GM12878 (cell line): ENCODE results near the gene TRDN. TPM values are rescaled to one million over a fixed set of nuclear protein-coding genes. Genes with fewer than 3 reads are reported as not detected.

Source experiments
- ATAC-seq: fragments of 200-7000 bp; cut with Tn5 transposase; 3 replicates; pipeline ENCODE4 v1.9.1; 2020; ENCODE audit warnings: mild to moderate bottlenecking, moderate library complexity
- BruUV-seq: library from RNA; stranded (reverse); fragments of 400-500 nt; replicated peaks from 2 replicates; lab custom pipeline; 2021; lab: Mats Ljungman, UMichigan
- CTCF ChIA-PET: fragments of 300-600 bp; sonication (Branson Sonifier 250); formaldehyde crosslinking; extraction: SDS; loops from one replicate; lab custom pipeline; 2021; ENCODE audit warnings: inconsistent platforms; lab: Yijun Ruan, JAX
- POLR2A ChIA-PET: fragments of 350-600 bp; formaldehyde crosslinking; extraction: SDS; loops from one replicate; lab custom pipeline; 2021; ENCODE audit warnings: inconsistent platforms; lab: Charles Lee
- RAD21 ChIA-PET: fragments of 300-600 bp; sonication (Branson Sonifier 250); formaldehyde crosslinking; loops from one replicate; lab custom pipeline; 2023; ENCODE audit warnings: antibody characterized with exemption; ENCODE audit not compliant: unreplicated experiment; lab: Charles Lee
- SMC1A ChIA-PET: fragments of 300-600 bp; sonication (Branson Sonifier 250); formaldehyde crosslinking; loops from one replicate; lab custom pipeline; 2023; ENCODE audit not compliant: unreplicated experiment, uncharacterized antibody; lab: Charles Lee
- DNase-seq: peaks from one replicate; pipeline ENCODE4 v3.0.0-alpha.2; 2011; ENCODE audit warnings: low read depth, low spot score
- FAIRE-seq: peaks from 3 replicates; lab custom pipeline; 2011; peaks lifted over from hg19 to GRCh38; lab: Jason Lieb, UNC
- H2AFZ ChIP-seq: 2 replicates; pipeline ENCODE4 v1.6.0; 2011; ENCODE audit warnings: low read depth, low read length, control low read depth; ENCODE audit not compliant: control insufficient read depth
- H3K27ac ChIP-seq: 2 replicates; pipeline ENCODE4 v1.5.1; 2011; ENCODE audit warnings: control low read depth; ENCODE audit not compliant: control insufficient read depth, insufficient read depth
- H3K27me3 ChIP-seq, 2 experiments: replicated peaks in 1 of 2; 2 replicates each; pipeline versions ENCODE4 v1.6.0 to v1.6.1; 2011; ENCODE audit warnings: low read length in 1 of 2; ENCODE audit not compliant: control insufficient read depth in 2 of 2, insufficient read depth in 2 of 2
- H3K36me3 ChIP-seq, 2 experiments: 2 replicates each; pipeline ENCODE4 v1.5.1; 2011; ENCODE audit warnings: low read length in 1 of 2; ENCODE audit not compliant: control insufficient read depth in 2 of 2, insufficient read depth in 2 of 2
- H3K4me1 ChIP-seq: 2 replicates; pipeline ENCODE4 v1.6.1; 2011; ENCODE audit warnings: mild to moderate bottlenecking, low read length, moderate library complexity, mixed read lengths; ENCODE audit not compliant: control insufficient read depth, insufficient read depth
- H3K4me2 ChIP-seq: 2 replicates; pipeline ENCODE4 v1.6.0; 2011; ENCODE audit warnings: control low read depth; ENCODE audit not compliant: control insufficient read depth, insufficient read depth
- H3K4me3 ChIP-seq: fragments of 200-600 bp; sonication (generic); 2 replicates; pipeline ENCODE4 v1.5.1; 2016
- H3K79me2 ChIP-seq: 2 replicates; pipeline ENCODE4 v1.6.0; 2011; ENCODE audit warnings: low read length; ENCODE audit not compliant: control insufficient read depth, insufficient read depth
- H3K9ac ChIP-seq: 2 replicates; pipeline ENCODE4 v1.8.0; 2011; ENCODE audit warnings: low read length, control low read depth, mixed read lengths; ENCODE audit not compliant: control insufficient read depth, insufficient read depth
- H3K9me3 ChIP-seq: replicated peaks from 3 replicates; pipeline ENCODE4 v1.5.1; 2011; ENCODE audit warnings: mild to moderate bottlenecking, low read length; ENCODE audit not compliant: control insufficient read depth, insufficient read depth
- H4K20me1 ChIP-seq: 2 replicates; pipeline ENCODE4 v1.6.0; 2011; ENCODE audit not compliant: control insufficient read depth, insufficient read depth
- ETV6 ChIP-seq, 2 experiments: fragments of 450-650 bp in 1 of 2; IDR thresholded peaks in 1 of 2; conservative IDR thresholded peaks in 1 of 2; 2 replicates each; pipeline ENCODE4 v1.6.1; 2014; ENCODE audit warnings: antibody characterized with exemption in 1 of 2, borderline replicate concordance in 1 of 2, low read depth in 1 of 2, mild to moderate bottlenecking in 1 of 2, moderate library complexity in 1 of 2
- FOS ChIP-seq: IDR thresholded peaks from 3 replicates; pipeline ENCODE4 v1.6.1; 2011; ENCODE audit warnings: borderline replicate concordance; ENCODE audit not compliant: insufficient read length; ENCODE audit errors: extremely low read depth
- FOXK2 ChIP-seq: fragments of 450-650 bp; IDR thresholded peaks from 2 replicates; pipeline ENCODE4 v1.6.1; 2017; ENCODE audit warnings: mild to moderate bottlenecking, moderate library complexity
- FOXM1 ChIP-seq: IDR thresholded peaks from 2 replicates; pipeline ENCODE4 v1.6.1; 2012; ENCODE audit warnings: low read depth, mild to moderate bottlenecking, inconsistent platforms, low read length, moderate library complexity
- IKZF1 ChIP-seq: fragments of 450-650 bp; conservative IDR thresholded peaks from 2 replicates; pipeline ENCODE4 v1.6.1; 2017; ENCODE audit warnings: antibody characterized with exemption, mild to moderate bottlenecking
- IKZF2 ChIP-seq, 2 experiments: fragments of 450-650 bp; IDR thresholded peaks; 2 replicates each; pipeline ENCODE4 v1.6.1; 2017; ENCODE audit warnings: mild to moderate bottlenecking in 2 of 2, moderate library complexity in 2 of 2
- JUND ChIP-seq: IDR thresholded peaks from 2 replicates; pipeline ENCODE4 v1.6.1; 2012; ENCODE audit warnings: low read depth, mild to moderate bottlenecking, low read length, improper control_type of control experiment, moderate library complexity
- NR2C1 ChIP-seq: fragments of 450-650 bp; IDR thresholded peaks from 2 replicates; pipeline ENCODE4 v1.6.1; 2017; ENCODE audit warnings: antibody characterized with exemption, mild to moderate bottlenecking, moderate library complexity
- NR2F1 ChIP-seq: fragments of 450-650 bp; conservative IDR thresholded peaks from 2 replicates; pipeline ENCODE4 v1.6.1; 2017; ENCODE audit warnings: mild to moderate bottlenecking
- RAD51 ChIP-seq: fragments of 450-650 bp; IDR thresholded peaks from 2 replicates; pipeline ENCODE4 v1.6.1; 2016; ENCODE audit warnings: moderate library complexity, mild to moderate bottlenecking, inconsistent platforms
- RB1 ChIP-seq: fragments of 450-650 bp; formaldehyde crosslinking; IDR thresholded peaks from 2 replicates; pipeline ENCODE4 v1.6.1; 2017; ENCODE audit warnings: mild to moderate bottlenecking, borderline replicate concordance
- RELA ChIP-seq: fragments of 450-650 bp; IDR thresholded peaks from 2 replicates; pipeline ENCODE4 v1.8.0; 2014; ENCODE audit warnings: borderline replicate concordance; ENCODE audit not compliant: partially characterized antibody
- SMARCA5 ChIP-seq: fragments of 450-650 bp; IDR thresholded peaks from 2 replicates; pipeline ENCODE4 v1.6.1; 2017; ENCODE audit warnings: mild to moderate bottlenecking
- SREBF2 ChIP-seq: IDR thresholded peaks from 2 replicates; pipeline ENCODE4 v1.6.1; 2012; ENCODE audit warnings: mild to moderate bottlenecking, low read length
- TARDBP ChIP-seq: IDR thresholded peaks from 2 replicates; pipeline ENCODE4 v1.6.1; 2016; ENCODE audit warnings: borderline replicate concordance
- TBL1XR1 ChIP-seq: IDR thresholded peaks from 2 replicates; pipeline ENCODE4 v1.6.1; 2012; ENCODE audit warnings: low read depth, low read length, improper control_type of control experiment
- TCF7 ChIP-seq: IDR thresholded peaks from 2 replicates; pipeline ENCODE4 v1.6.1; 2014; ENCODE audit warnings: antibody characterized with exemption, borderline replicate concordance
- WRNIP1 ChIP-seq: IDR thresholded peaks from 2 replicates; pipeline ENCODE4 v1.6.1; 2011; ENCODE audit warnings: low read depth, low read length, improper control_type of control experiment, borderline replicate concordance
- WGBS: methylation state at CpG from one replicate; pipeline ENCODE4 v1.1.6; 2016; ENCODE audit warnings: low lambda C conversion rate; ENCODE audit not compliant: insufficient replicate concordance, insufficient coverage; ENCODE audit errors: missing lambda C conversion rate; 5-methylcytosine and 5-hydroxymethylcytosine counted together
- in situ Hi-C: fragments of 300-500 bp; cut with MboI; formaldehyde crosslinking; loops from 9 replicates; pipeline ENCODE4 v1.14.3; 2018; ENCODE audit warnings: mixed read lengths
- intact Hi-C: fragments of 100-400 bp; cut with micrococcal nuclease; formaldehyde crosslinking; loops from one replicate; pipeline ENCODE4 v1.14.2; 2022; ENCODE audit not compliant: unreplicated experiment
- polyA plus RNA-seq, 11 experiments: library from polyadenylated mRNA; depleted of rRNA in 4 of 11; unstranded in 6 of 11; stranded (reverse) in 5 of 11; fragments of >200 nt; fragmentation: Nextera tagmentation in 4 of 11; fragmentation: Illumina TruSeq in 1 of 11; extraction: Ambion mirVana in 4 of 11; extraction: Trizol in 1 of 11; gene quantifications; 1 replicate in 1 of 11; 2 replicates in 10 of 11; pipeline versions ENCODE4 v1.2.1 to v1.2.3, GENCODE V29; 2011 to 2016; ENCODE audit warnings: inconsistent platforms in 2 of 11, missing spikeins in 2 of 11, low read depth in 1 of 11
- total RNA-seq, 4 experiments: library from RNA; depleted of rRNA in 3 of 4; stranded (reverse); fragments of >200 nt in 3 of 4; fragmentation: Illumina TruSeq in 1 of 4; extraction: Trizol in 1 of 4; gene quantifications; 2 replicates each; pipeline versions ENCODE4 v1.2.1 to v1.2.3, GENCODE V29; 2013 to 2021
- TF ChIP-seq, protein P1 (sequence below): fragments of 150-350 bp; IDR thresholded peaks from 2 replicates; pipeline ENCODE4 v1.6.1; 2016; ENCODE audit warnings: low read depth, low read length
- TF ChIP-seq, protein P2 (sequence below): IDR thresholded peaks from 2 replicates; pipeline ENCODE4 v1.6.1; 2011; ENCODE audit warnings: mild to moderate bottlenecking, low read depth, low read length, moderate library complexity; ENCODE audit not compliant: insufficient replicate concordance
- TF ChIP-seq, protein P3 (sequence below): IDR thresholded peaks from 2 replicates; pipeline ENCODE4 v1.6.1; 2011; ENCODE audit warnings: low read depth, low read length, improper control_type of control experiment, borderline replicate concordance

TRDN gene
- total and polyA plus RNA-seq, 10 of the 15 experiments (the other 5 are each of a cell fraction or from before 2014, with no cell fraction given), result not detected

DNA sequence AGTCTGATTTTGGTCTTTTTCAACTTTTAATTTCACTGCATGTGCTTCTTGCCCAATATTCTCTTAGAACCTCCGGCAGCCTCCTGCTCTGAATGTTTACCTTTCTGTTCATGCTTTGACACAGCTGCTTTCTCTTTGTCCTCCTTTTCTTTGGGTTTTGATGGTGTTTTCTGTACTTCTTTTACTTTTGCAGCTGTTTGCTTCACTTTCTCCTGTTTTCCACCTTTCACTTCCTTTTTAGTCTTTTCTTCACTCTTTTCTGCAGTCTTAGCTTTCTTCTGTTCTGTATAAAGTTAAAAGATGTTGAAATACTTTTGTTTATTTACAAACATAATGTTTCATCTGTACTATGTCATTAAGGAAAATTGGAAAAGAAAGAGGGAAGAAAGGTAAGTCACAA, 133.1 kb downstream of the TRDN start (continued):
- no peak for TF ChIP-seq SREBF2
- no peak for TF ChIP-seq NR2F1
- no peak for TF ChIP-seq IKZF1
- TF ChIP-seq, protein P1, sequence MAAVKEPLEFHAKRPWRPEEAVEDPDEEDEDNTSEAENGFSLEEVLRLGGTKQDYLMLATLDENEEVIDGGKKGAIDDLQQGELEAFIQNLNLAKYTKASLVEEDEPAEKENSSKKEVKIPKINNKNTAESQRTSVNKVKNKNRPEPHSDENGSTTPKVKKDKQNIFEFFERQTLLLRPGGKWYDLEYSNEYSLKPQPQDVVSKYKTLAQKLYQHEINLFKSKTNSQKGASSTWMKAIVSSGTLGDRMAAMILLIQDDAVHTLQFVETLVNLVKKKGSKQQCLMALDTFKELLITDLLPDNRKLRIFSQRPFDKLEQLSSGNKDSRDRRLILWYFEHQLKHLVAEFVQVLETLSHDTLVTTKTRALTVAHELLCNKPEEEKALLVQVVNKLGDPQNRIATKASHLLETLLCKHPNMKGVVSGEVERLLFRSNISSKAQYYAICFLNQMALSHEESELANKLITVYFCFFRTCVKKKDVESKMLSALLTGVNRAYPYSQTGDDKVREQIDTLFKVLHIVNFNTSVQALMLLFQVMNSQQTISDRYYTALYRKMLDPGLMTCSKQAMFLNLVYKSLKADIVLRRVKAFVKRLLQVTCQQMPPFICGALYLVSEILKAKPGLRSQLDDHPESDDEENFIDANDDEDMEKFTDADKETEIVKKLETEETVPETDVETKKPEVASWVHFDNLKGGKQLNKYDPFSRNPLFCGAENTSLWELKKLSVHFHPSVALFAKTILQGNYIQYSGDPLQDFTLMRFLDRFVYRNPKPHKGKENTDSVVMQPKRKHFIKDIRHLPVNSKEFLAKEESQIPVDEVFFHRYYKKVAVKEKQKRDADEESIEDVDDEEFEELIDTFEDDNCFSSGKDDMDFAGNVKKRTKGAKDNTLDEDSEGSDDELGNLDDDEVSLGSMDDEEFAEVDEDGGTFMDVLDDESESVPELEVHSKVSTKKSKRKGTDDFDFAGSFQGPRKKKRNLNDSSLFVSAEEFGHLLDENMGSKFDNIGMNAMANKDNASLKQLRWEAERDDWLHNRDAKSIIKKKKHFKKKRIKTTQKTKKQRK, result no peak
- no peak for TF ChIP-seq TBL1XR1
- no peak for TF ChIP-seq FOXK2

DNA sequence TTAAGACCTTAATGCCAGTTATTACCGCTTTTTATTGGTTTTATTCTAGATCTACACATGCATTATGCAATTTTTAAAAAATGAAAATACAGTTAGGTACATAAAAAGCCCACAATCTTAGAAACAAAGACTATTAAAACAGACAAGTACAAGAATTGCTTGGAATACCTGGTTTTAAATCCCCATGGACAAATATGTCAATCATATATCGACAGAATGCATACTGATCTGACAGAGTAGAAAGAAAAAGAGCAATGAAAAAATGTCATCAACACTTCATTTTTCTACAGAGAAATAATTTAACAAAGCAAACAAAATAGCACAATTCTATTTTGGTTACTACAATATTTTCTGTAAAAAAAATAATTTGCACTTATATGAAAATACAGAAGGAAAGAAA, 139.7 kb downstream of the TRDN start:
- Histone ChIP-seq H4K20me1 (no peaks in the 10 kb centered on the region), H3K4me3 (no peak overlapping the region), H2AFZ (no peak overlapping the region), H3K4me1 (no peaks in the 10 kb centered on the region), H3K9me3 (no peaks in the 10 kb centered on the region), H3K36me3 (no peaks in the 10 kb centered on the region), H3K4me2 (no peak overlapping the region), H3K9ac (no peak overlapping the region), H3K79me2 (no peaks in the 10 kb centered on the region), H3K27ac (no peak overlapping the region), H3K27me3 (no peaks in the 10 kb centered on the region)
- 37% methylated on average over 2 of the region's 2 CpGs for WGBS
- DNase-seq, result no peak
- FAIRE-seq, result no peak
- SMC1A ChIA-PET, result no interaction called here
- POLR2A ChIA-PET, result no interaction called here
- ATAC-seq, result no peak
- no TSS peak for BruUV-seq
- RAD21 ChIA-PET, result no interaction called here
- intact Hi-C loops (no loop called here), in situ Hi-C loops (no loop called here)
- CTCF ChIA-PET, result no interaction called here
- no peak for TF ChIP-seq ETV6 (conservative IDR thresholded peaks at IDR 0.05 in 1 of 2, IDR thresholded peaks at IDR 0.05 in 1 of 2; ENCODE audit: borderline replicate concordance in 1 of 2, low read depth in 1 of 2)
- no peak for TF ChIP-seq RAD51
- TF ChIP-seq RB1, result no peak
- no peak for TF ChIP-seq IKZF2 (IDR thresholded peaks at IDR 0.05)
- TF ChIP-seq NR2C1, result no peak
- TF ChIP-seq FOXM1, result no peak
- TF ChIP-seq, protein P2, sequence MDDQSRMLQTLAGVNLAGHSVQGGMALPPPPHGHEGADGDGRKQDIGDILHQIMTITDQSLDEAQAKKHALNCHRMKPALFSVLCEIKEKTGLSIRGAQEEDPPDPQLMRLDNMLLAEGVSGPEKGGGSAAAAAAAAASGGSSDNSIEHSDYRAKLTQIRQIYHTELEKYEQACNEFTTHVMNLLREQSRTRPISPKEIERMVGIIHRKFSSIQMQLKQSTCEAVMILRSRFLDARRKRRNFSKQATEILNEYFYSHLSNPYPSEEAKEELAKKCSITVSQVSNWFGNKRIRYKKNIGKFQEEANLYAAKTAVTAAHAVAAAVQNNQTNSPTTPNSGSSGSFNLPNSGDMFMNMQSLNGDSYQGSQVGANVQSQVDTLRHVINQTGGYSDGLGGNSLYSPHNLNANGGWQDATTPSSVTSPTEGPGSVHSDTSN, result no peak
- TF ChIP-seq WRNIP1, result no peak
- TF ChIP-seq FOS, result no peak
- TF ChIP-seq JUND, result no peak
- TF ChIP-seq SREBF2, result no peak
- no peak for TF ChIP-seq SMARCA5
- TF ChIP-seq TCF7, result no peak
- TF ChIP-seq TARDBP, result no peak
- TF ChIP-seq, protein P3, sequence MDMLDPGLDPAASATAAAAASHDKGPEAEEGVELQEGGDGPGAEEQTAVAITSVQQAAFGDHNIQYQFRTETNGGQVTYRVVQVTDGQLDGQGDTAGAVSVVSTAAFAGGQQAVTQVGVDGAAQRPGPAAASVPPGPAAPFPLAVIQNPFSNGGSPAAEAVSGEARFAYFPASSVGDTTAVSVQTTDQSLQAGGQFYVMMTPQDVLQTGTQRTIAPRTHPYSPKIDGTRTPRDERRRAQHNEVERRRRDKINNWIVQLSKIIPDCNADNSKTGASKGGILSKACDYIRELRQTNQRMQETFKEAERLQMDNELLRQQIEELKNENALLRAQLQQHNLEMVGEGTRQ, result no peak
- no peak for TF ChIP-seq RELA
